SK-N-SH treated with all-trans-retinoic acid at 6 μM for 48 hours (cell line): Measurements from ENCODE around the gene SCFD1.
"Not testable (repeated sequence)": the region's sequence is repeated elsewhere in the genome, so short reads cannot be mapped to it uniquely, and the experiment has no call there.

Experiments
- ATAC-seq: fragments of 200-7000 bp; cut with Tn5 transposase; 3 replicates; pipeline ENCODE4 v1.9.1; 2020; ENCODE audit warnings: mild to moderate bottlenecking, moderate library complexity
- ARNTL ChIP-seq: fragments of 450-650 bp; formaldehyde crosslinking; IDR thresholded peaks from 2 replicates; pipeline ENCODE4 v1.5.0; 2020; ENCODE audit warnings: low read depth, mild to moderate bottlenecking, moderate library complexity, borderline replicate concordance
- BACH2 ChIP-seq: fragments of 250-450 bp; sonication (Bioruptor Pico); IDR thresholded peaks from 2 replicates; pipeline ENCODE4 v1.9.0; 2021; ENCODE audit warnings: mild to moderate bottlenecking, borderline replicate concordance
- CREB5 ChIP-seq: fragments of 250-450 bp; sonication (Bioruptor Pico); IDR thresholded peaks from 2 replicates; pipeline ENCODE4 v1.5.1; 2020; ENCODE audit warnings: low read depth, mild to moderate bottlenecking, moderate library complexity
- CSDC2 ChIP-seq: fragments of 250-450 bp; sonication (Bioruptor Pico); IDR thresholded peaks from 2 replicates; pipeline ENCODE4 v1.5.0; 2020; ENCODE audit warnings: mild to moderate bottlenecking, moderate library complexity
- ESRRG ChIP-seq: fragments of 250-450 bp; sonication (Bioruptor Pico); IDR thresholded peaks from 2 replicates; pipeline ENCODE4 v1.6.1; 2021; ENCODE audit warnings: mild to moderate bottlenecking
- ISL1 ChIP-seq: fragments of 250-450 bp; sonication (Bioruptor Pico); IDR thresholded peaks from 2 replicates; pipeline ENCODE4 v2.1.2; 2022; ENCODE audit warnings: mild to moderate bottlenecking, moderate library complexity
- OSR1 ChIP-seq: fragments of 250-450 bp; sonication (Bioruptor Pico); IDR thresholded peaks from 2 replicates; pipeline ENCODE4 v1.8.0; 2022; ENCODE audit warnings: moderate library complexity, mild to moderate bottlenecking, inconsistent platforms
- PATZ1 ChIP-seq: fragments of 250-450 bp; sonication (Bioruptor Pico); IDR thresholded peaks from 2 replicates; pipeline ENCODE4 v1.8.0; 2020; ENCODE audit warnings: mild to moderate bottlenecking, moderate library complexity, borderline replicate concordance
- PPARA ChIP-seq: fragments of 250-450 bp; sonication (Bioruptor Pico); IDR thresholded peaks from 2 replicates; pipeline ENCODE4 v1.5.0; 2020; ENCODE audit warnings: mild to moderate bottlenecking, borderline replicate concordance
- SNAI2 ChIP-seq: fragments of 250-450 bp; sonication (Bioruptor Pico); IDR thresholded peaks from 2 replicates; pipeline ENCODE4 v1.5.0; 2020; ENCODE audit warnings: mild to moderate bottlenecking, moderate library complexity
- TCF4 ChIP-seq: fragments of 250-450 bp; sonication (Bioruptor Pico); IDR thresholded peaks from 2 replicates; pipeline ENCODE4 v1.8.0; 2021; ENCODE audit warnings: mild to moderate bottlenecking, moderate library complexity, borderline replicate concordance
- TOX ChIP-seq: fragments of 250-450 bp; sonication (Bioruptor Pico); IDR thresholded peaks from 2 replicates; pipeline ENCODE4 v1.8.0; 2021; ENCODE audit warnings: mild to moderate bottlenecking, moderate library complexity, borderline replicate concordance
- TSHZ2 ChIP-seq: fragments of 250-450 bp; sonication (Bioruptor Pico); IDR thresholded peaks from 2 replicates; pipeline ENCODE4 v1.5.0; 2020; ENCODE audit warnings: mild to moderate bottlenecking, moderate library complexity
- ZC3H10 ChIP-seq: fragments of 250-450 bp; sonication (Bioruptor Pico); IDR thresholded peaks from 2 replicates; pipeline ENCODE4 v1.5.1; 2021; ENCODE audit warnings: mild to moderate bottlenecking, moderate library complexity
- ZFP3 ChIP-seq: fragments of 250-450 bp; sonication (Bioruptor Pico); IDR thresholded peaks from 2 replicates; pipeline ENCODE4 v1.5.0; 2020; ENCODE audit warnings: mild to moderate bottlenecking, moderate library complexity
- ZFP30 ChIP-seq: fragments of 450-650 bp; formaldehyde crosslinking; IDR thresholded peaks from 2 replicates; pipeline ENCODE4 v1.5.0; 2022; ENCODE audit warnings: mild to moderate bottlenecking, moderate library complexity
- ZNF565 ChIP-seq: fragments of 450-650 bp; formaldehyde crosslinking; conservative IDR thresholded peaks from 2 replicates; pipeline ENCODE4 v1.5.0; 2020; ENCODE audit warnings: low read depth, mild to moderate bottlenecking, moderate library complexity
- ZNF70 ChIP-seq: fragments of 450-650 bp; formaldehyde crosslinking; IDR thresholded peaks from 2 replicates; pipeline ENCODE4 v1.5.0; 2020; ENCODE audit warnings: mild to moderate bottlenecking, moderate library complexity
- ZNF8 ChIP-seq: fragments of 450-650 bp; formaldehyde crosslinking; IDR thresholded peaks from 2 replicates; pipeline ENCODE4 v1.5.0; 2020; ENCODE audit warnings: mild to moderate bottlenecking, moderate library complexity

The SCFD1 gene

GRCh38 chr14:30623412-30624131, 1.5 kb downstream of the SCFD1 start:
- no peak for TF ChIP-seq PPARA (CRISPR knock-in tag)
- TF ChIP-seq TCF4 (CRISPR knock-in tag) = no peak
- TF ChIP-seq ISL1 (CRISPR knock-in tag) = no peak
- no peak for TF ChIP-seq ZNF8 (CRISPR knock-in tag)
- no peak for TF ChIP-seq ARNTL (CRISPR knock-in tag)
- no peak for TF ChIP-seq ZFP30 (CRISPR knock-in tag)
- TF ChIP-seq PATZ1 (CRISPR knock-in tag) = no peak
- no peak for TF ChIP-seq SNAI2
- TF ChIP-seq ZNF70 (CRISPR knock-in tag) = no peak
- no peak for TF ChIP-seq CSDC2
- no peak for TF ChIP-seq OSR1 (CRISPR knock-in tag)
- no peak for TF ChIP-seq TSHZ2 (CRISPR knock-in tag)
- TF ChIP-seq TOX (CRISPR knock-in tag) = no peak
- no peak for ATAC-seq

GRCh38 chr14:30624132-30624423, 2.0 kb downstream of the SCFD1 start:
- TF ChIP-seq PATZ1 (CRISPR knock-in tag) = no peak
- no peak for TF ChIP-seq ZNF565
- no peak for TF ChIP-seq ZC3H10 (CRISPR knock-in tag)
- TF ChIP-seq OSR1 (CRISPR knock-in tag) = no peak
- no peak for TF ChIP-seq BACH2 (CRISPR knock-in tag)
- TF ChIP-seq SNAI2 = no peak
- no peak for TF ChIP-seq ZNF70 (CRISPR knock-in tag)
- no peak for TF ChIP-seq ZFP30 (CRISPR knock-in tag)
- no peak for TF ChIP-seq TSHZ2 (CRISPR knock-in tag)
- no peak for TF ChIP-seq TOX (CRISPR knock-in tag)
- no peak for TF ChIP-seq ZFP3 (CRISPR knock-in tag)
- TF ChIP-seq PPARA (CRISPR knock-in tag) = no peak
- no peak for TF ChIP-seq TCF4 (CRISPR knock-in tag)
- no peak for TF ChIP-seq CREB5 (CRISPR knock-in tag)
- TF ChIP-seq ZNF8 (CRISPR knock-in tag) = no peak
- ATAC-seq = no peak

GRCh38 chr14:30625533-30625932, 3.4 kb downstream of the SCFD1 start:
- ATAC-seq = no peak
- TF ChIP-seq TCF4 (CRISPR knock-in tag) (no peak), ARNTL (CRISPR knock-in tag) (no peak), ESRRG (no peak), PATZ1 (CRISPR knock-in tag) (no peak), ZC3H10 (CRISPR knock-in tag) (no peak), OSR1 (CRISPR knock-in tag) (no peak), ZNF8 (CRISPR knock-in tag) (no peak)

GRCh38 chr14:30629432-30629831, 7.3 kb downstream of the SCFD1 start:
- not testable (repeated sequence) for ATAC-seq
